Activated CD4-positive, alpha-beta T cell treated with anti-CD3 and anti-CD28 coated beads for 4 hours (primary cell): ENCODE results near the gene POLR3B.
"Not testable (repeated sequence)": the region's sequence is repeated elsewhere in the genome, so short reads cannot be mapped to it uniquely, and the experiment has no call there.

Experiments
- DNase-seq, 2 donors: peaks; one replicate each; pipeline ENCODE4 v3.0.0-alpha.2; 2020

POLR3B gene

GRCh38 chr12:106477627-106478026 lies 120.1 kb downstream of the POLR3B start:
- not testable (repeated sequence) for DNase-seq

- DNase-seq, result no peak
These were observed 122.7 kb downstream of the POLR3B start for GRCh38 chr12:106480251-106480650.

- DNase-seq, result no peak
These were observed 123.7 kb downstream of the POLR3B start for GRCh38 chr12:106481246-106481645.

GRCh38 chr12:106487664-106488063 lies 130.1 kb downstream of the POLR3B start:
- no peak for DNase-seq

- DNase-seq, result no peak
These were observed 131.3 kb downstream of the POLR3B start for GRCh38 chr12:106488884-106489283.

GRCh38 chr12:106490264-106490663 lies 132.7 kb downstream of the POLR3B start:
- no peak for DNase-seq

DNA sequence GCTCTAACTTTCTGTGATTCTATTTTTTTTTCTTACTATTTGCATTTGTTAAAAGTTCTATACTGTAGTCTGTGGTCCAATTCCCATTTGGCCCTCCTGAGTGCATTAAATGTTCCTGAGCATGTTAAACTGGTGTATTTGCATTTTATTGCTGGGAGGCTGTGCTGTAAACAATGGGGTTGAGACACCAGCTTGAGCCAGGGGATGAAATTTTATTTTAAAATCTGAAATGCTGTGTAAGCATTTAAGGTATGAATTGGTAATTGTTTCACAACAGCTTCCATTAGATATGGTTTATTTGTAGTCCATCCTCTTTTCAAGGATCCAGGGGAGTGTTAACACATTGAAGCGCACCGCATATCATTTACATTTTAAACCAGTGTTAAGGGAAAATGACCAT lies 135.3 kb downstream of the POLR3B start:
- no peak for DNase-seq

DNA sequence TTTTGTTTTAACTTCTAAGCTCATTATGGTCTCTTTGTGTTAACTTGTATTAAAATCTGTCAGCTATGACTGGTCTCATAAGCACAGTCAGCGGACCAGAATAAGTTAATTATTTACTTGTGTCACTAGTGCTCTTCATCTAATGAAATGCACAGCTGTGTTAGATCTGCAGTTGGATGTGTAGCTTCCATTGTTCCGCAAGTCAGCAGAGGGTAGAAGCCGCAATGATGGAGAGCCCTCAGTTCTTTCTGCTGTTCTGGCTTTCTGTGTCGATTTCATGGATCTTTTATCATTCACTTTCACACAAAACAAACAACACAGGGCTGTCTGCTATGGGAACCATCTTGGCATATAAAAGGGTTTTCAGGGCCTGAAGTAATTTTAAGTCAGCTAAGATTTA lies 136.0 kb downstream of the POLR3B start:
- no peak for DNase-seq

DNA sequence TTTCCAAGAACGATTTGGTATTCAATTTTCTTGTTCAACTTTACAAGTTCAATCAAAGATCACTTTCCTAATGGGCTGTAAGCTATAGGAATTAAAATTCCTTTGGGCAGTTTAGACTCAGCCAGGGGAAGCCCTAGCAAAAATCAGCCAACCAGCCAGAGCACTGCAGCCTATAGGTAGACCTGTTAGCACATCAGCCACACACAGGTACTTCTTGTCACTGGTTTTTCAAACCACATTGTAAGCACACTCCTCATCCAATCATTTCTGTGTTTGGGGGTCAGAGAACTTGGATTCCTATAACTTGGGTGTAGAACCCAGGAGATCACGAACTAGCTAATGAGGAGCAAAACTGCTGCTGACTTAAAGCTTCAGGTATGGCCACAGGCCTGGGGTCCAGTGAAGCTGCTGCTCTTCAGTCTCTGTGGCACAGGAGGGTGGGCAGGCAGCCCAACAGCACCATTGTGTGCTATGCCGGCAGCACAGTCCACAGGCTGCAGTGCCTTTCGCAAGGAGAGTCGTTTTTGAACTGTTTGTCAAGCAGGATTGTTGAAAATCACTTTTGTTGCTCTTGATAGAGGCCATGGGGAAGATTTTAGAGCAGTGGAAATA lies 137.9 kb downstream of the POLR3B start:
- DNase-seq, result no peak

DNA sequence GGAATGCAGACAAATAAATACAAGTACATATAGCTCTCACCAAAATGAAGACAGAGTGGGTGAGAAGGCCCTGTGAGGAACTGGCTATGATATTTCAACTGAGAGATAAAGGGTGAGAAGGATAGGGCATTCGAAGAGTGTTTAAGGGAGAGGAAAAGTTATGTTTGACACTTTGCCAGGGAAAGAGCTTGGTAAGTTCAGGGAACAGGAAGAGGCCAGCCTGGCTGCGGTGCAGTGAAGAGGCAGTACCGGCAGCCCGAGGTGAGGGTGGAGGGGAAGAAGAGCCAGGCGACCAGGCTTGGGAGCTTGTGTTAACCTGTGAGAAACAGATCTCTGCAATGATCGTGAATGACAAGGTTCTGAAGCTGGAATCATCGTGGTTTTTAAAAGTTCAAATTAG lies 140.5 kb downstream of the POLR3B start:
- DNase-seq, result no peak

- DNase-seq, result no peak
These were observed 142.1 kb downstream of the POLR3B start for GRCh38 chr12:106499628-106500027.

DNA sequence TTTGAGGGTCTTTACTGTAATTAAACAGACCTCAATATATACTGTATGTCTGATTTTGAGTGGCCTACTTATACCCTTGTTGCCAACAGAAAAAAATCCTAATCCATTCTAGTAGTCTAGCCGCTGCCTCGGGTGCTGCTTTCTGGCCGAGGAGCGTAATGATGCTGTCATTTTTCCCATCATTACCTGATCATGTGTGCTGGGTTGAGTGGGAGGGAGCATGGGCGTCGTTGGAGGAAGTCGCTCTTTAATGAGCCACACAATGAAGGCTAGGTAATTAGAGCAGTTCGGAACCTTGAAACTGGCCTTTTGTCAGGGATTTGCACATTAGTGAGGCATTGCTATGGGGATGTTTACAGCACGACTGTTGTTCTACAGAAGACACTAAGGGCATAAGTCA lies 149.1 kb downstream of the POLR3B start:
- DNase-seq, result no peak

DNA sequence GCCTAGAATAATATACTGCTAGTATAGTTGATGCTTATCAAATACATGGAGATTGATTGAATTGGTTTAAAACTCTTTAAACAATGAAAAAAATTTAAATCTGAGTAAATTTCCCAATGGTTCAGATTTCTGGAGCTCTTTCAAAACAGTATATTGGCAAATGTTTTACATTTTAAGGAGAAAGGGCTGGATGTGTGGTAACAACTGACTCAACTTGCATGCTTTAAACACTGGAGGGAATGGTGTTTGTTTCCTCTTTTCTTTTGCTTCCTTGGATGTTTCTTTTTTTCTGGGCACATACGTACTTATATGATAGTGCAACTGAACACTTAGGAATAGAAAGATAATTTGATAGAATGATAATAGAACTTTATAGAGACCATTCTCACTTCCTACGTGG lies 151.4 kb downstream of the POLR3B start:
- DNase-seq, result no peak

DNA sequence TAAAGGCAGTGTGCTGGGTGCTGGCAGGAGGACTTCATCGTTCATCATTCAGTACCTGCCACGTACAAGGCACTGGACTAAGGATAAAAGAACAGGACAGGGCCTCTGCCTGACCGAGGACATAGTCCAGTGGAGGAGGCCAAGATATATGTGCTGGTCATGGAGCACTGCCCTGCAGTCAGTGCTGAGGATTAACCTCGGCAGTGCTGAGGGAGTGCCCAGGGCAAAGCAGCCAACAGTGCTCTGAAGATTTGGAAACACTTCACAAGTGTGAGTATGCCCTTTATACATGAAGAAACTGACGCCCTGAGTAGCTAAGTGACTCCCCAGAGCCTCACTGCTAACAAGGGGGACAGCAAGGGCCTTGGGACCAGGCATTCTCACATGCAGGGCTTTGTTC lies 153.8 kb downstream of the POLR3B start:
- no peak for DNase-seq

GRCh38 chr12:106517314-106517713 lies 159.8 kb downstream of the POLR3B start:
- DNase-seq, result no peak

DNA sequence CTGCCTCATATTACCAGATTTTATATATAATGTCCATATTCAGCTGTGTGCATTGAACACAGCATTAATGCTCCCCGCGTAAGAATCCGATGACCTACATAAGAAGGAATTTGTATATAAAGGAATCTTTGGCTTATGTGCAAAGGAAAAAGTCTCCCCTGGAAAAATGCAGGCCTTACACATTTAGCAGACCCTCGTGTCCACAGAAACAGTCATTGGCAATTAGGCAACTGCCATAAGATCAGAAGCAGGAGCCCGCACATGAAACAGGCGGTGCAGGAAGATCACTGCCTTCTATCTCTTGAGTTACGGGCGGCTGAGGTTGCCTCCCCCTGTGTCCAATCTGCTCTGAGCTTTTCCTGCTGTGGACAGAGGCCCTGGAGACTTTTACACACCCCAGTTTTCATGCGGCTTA lies 162.1 kb downstream of the POLR3B start:
- no peak for DNase-seq

- DNase-seq, result no peak
These were observed 164.4 kb downstream of the POLR3B start for GRCh38 chr12:106521901-106522300.

DNA sequence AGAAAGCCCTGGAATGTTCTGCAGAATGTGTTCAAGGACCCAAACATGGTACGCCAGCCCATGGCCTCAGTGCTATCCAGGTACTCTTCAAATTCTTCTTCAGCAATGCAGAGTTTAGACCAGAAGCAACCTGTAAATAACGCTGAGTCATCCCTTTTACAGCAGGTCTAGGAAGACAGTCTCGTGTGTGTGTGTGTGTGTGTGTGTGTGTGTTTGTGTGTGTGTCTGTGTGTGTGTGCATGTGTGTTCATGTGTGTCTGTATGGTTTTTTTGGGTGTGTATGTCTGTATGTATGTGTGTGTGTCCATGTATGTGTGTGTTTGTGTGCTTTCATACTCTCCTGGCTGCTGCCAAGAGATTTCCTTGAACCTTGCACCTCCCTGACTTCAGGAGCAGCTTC lies 165.2 kb downstream of the POLR3B start:
- no peak for DNase-seq

GRCh38 chr12:106527356-106527755 lies 169.8 kb downstream of the POLR3B start:
- no peak for DNase-seq

- no peak for DNase-seq
These were observed 183.7 kb downstream of the POLR3B start for GRCh38 chr12:106541201-106541600.

DNA sequence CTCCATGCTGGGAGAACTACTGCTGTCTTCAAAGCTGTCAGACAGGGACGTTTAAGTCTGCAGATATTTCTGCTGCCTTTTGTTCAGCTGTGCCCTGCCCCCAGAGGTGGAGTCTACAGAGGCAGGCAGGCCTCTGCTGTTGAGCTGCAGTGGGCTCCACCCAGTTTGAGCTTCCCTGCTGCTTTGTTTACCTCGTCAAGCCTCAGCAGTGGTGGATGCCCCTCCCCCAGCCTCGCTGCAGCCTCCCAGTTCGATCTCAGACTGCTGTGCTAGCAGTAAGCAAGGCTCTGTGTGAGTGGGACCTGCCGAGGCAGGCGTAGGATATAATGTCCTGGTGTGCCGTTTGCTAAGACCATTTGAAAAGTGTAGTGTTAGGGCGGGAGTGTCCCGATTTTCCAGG lies 193.9 kb downstream of the POLR3B start:
- DNase-seq, result no peak

DNA sequence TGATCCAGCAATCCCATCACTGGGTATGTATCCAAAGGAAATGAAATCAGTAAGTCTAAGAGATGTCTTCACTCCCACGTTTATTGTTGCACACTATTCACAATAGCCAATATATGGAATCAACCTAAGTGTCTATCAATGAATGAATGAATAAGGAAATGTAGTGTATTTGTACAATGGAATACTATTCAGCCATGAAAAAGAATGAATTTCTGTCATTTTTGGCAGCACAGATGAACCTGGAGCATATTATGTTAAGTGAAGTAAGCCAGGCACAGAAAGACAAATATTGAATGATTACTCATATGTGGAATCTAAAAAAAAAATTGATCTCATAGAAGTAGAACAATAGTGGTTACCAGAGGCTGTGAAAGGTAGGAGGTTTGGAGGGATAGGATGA lies 194.7 kb downstream of the POLR3B start:
- DNase-seq, result no peak
